Stimulated activated CD4-positive, alpha-beta T cell treated with anti-CD3 and anti-CD28 coated beads, Interleukin-12 subunit alpha, Interleukin-12 subunit beta, amount 100 ng/mL, for 24 hours (primary cell): Measurements from ENCODE around the gene COA6.
"Not testable (repeated sequence)": the region's sequence is repeated elsewhere in the genome, so short reads cannot be mapped to it uniquely, and the experiment has no call there.

Experiments
- DNase-seq, 2 experiments: peaks; one replicate each; pipeline ENCODE4 v3.0.0-alpha.2; 2020; ENCODE audit warnings: low read depth in 2 of 2

The COA6 gene

DNA sequence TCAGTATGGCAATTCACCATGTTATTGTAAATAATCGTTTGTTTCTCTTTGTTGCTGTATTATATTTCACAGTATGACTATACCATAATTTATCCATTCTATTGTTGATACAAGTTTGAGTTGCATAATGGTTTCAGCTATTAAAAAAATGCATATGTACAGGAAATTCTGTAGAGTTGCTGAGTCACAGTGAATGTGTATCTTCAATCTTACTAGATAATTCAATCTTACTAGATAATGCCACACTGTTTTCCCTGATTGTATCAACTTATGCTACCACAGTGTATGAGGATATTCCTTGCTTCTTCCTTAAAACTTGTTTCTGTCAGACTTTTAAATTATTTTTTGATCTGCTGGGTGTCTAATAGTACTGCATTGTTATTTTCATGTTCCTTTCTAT lies 3.5 kb upstream of the COA6 start:
- DNase-seq: no peak

GRCh38 chr1:234371414-234371813 lies 1.8 kb upstream of the COA6 start:
- DNase-seq: no peak

DNA sequence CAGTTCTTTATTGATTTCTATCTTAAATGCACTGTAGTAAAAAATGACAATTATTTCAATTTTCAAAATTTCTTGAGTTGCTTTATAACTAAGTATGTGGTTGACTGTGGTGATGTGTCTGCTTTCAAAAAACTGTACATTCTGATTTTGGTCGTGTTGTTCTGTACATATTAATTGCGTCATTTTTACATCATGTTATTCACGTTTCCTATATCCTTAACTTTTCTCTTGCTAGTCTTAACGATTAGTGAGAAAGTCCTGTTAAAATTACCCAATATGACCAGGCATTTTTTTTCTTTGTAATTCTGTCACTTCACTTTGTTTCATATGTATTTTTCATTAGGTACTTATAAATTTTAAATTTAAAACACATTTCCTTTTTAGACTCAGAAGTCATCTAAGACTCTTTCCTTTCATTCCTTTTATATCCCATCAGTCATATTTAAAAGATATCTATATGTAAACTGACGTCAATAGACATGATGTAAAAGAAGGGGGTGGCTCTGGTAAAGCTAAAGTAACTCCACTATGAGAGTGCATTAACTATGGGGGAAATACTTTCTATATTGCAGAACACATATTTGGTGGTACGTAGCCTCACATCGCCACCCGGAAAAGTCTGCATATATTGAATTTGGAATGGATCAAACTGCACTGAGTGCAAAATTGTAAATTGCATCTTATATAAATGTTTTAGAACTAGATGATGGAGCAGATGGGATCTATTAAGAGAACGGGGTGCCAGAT lies 1.1 kb upstream of the COA6 start:
- no peak for DNase-seq

GRCh38 chr1:234373959-234374254 lies 651 bp downstream of the COA6 start:
- no peak for DNase-seq

DNA sequence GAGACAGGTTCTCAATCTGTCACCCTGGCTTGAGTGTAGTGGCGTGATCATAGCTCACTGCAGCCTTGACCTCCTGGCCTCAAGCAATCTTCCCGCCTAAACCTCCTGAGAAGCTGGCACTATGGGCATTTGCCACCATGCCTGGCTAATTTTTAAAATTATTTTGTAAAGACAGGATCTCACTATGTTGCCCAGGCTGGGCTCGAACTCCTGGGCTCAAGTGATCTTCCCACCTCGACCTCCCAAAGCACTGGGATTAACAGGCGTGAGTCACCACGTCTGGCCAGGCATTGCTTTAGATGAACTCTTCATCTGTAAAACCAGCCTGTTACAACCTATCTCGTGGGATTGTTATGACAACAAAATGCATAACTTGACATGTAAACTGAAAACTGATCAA lies 2.4 kb downstream of the COA6 start:
- DNase-seq: no peak

- DNase-seq: not testable (repeated sequence)
These were observed 6.4 kb downstream of the COA6 start for GRCh38 chr1:234379591-234380109.

- no peak for DNase-seq
These were observed 8.7 kb downstream of the COA6 start for GRCh38 chr1:234381699-234382555.

GRCh38 chr1:234386122-234386521 lies 12.9 kb downstream of the COA6 start:
- no peak for DNase-seq

GRCh38 chr1:234388094-234388493 lies 14.8 kb downstream of the COA6 start:
- DNase-seq: no peak

DNA sequence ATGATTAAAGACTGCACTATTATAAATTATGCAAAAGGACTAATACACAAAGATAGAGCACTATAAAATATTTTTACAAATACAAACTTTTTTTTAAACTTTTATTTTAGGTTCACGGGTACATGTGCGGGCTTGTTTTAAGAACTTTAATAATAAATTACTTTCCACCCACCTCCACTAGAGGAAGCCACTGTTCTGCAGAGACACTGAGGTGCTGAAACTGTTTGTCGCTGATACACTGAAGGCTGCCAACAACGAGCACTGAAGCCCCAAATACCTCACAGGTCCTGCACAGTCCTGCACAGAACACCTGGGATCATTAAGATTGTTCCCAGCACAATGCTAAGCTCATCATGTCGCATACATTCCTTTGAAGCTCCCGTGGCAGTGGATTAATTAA lies 19.9 kb downstream of the COA6 start:
- no peak for DNase-seq

- DNase-seq: no peak
These were observed 22.0 kb downstream of the COA6 start for GRCh38 chr1:234395297-234395696.

DNA sequence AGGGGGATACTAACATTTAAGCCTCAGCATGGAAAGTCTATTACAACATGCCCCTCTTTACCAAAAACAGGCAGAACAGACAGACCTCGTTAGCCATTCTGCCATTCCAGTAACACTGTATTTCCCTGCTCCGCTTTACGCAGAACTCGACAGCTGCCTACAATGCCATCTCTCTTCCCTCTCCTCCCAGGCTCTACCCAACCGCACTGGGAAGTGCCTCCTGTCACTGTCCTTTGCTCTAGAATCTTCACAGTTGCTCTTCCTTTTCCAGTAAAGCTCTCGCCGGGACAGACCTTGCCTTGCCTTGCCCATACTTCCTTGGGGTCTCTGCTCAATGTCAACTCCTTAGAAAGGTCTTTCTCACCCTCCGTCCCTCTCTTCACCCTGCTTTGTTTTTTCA lies 22.8 kb downstream of the COA6 start:
- no peak for DNase-seq

- no peak for DNase-seq
These were observed 23.6 kb downstream of the COA6 start for GRCh38 chr1:234396871-234397270.

- no peak for DNase-seq
These were observed 24.5 kb downstream of the COA6 start for GRCh38 chr1:234397732-234398131.

DNA sequence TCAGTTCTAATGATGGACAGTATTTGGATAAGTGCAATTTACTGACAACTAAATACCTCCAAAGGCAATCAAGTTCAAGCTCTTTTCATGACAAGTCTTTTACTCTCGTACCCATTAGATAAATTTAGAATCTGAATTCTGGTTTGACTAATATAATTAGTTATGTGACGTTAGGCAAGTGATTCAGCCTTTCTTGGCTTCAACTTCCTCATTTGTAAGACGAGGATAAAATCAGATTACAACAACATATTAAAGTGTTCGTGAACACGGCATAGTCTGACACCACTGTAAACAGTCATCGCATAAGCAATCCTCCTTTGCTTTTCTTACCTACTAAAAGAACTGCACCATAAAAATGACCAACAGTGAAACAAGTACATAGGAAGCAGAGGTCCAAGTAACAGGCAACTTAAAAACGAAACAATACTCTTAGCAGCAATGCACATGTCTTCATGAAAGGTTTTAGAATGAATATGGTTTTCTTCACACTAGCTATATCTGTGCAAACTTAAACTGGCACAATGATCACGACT lies 25.7 kb downstream of the COA6 start:
- DNase-seq: no peak

DNA sequence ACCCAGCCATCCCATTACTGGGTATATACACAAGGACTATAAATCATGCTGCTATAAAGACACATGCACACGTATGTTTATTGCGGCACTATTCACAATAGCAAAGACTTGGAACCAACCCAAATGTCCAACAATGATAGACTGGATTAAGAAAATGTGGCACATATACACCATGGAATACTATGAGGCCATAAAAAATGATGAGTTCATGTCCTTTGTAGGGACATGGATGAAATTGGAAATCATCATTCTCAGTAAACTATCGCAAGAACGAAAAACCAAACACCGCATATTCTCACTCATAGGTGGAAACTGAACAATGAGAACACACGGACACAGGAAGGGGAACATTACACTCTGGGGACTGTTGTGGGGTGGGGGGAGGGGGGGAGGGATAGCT lies 26.3 kb downstream of the COA6 start:
- DNase-seq: not testable (repeated sequence)

- no peak for DNase-seq
These were observed 27.5 kb downstream of the COA6 start for GRCh38 chr1:234400773-234401172.

- DNase-seq: no peak
These were observed 28.4 kb downstream of the COA6 start for GRCh38 chr1:234401658-234402057.

DNA sequence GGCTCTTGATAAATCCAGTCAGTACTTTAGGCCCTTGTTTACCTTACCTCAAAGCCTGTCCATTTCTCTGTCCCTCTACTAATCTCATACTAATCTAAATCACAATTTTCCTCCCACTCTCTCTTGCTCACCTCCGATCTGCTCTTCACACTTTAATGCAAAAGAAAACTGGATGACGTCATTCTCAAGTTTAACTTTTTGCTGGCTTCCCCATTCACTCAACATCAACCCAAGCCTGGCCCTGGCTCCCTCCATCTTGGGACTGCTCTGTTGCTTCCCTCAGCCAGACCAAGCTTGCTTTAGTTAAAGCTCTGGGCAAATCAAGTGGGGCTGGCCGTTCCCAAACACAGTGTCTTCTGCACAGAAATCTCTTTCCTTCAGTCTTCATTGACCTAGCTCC lies 29.7 kb downstream of the COA6 start:
- no peak for DNase-seq

DNA sequence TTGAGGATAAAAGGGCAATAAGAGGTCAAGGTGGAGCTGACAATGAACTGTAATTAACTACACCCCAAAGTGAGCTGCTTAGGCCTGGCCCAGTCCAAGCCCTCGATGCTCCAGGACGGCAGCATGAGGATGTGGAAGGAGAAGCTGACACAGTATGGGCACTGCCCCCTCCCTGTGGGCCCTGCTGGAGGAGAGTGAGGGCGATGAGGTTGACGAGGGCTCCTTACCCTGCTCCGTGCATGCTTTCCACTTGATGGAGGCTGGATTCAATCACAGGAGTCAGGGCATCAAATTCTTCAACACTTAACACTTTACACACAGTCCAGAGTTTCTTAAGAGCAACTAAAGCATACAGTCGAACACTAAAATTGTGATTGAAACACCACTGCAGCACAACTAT lies 32.4 kb downstream of the COA6 start:
- no peak for DNase-seq

DNA sequence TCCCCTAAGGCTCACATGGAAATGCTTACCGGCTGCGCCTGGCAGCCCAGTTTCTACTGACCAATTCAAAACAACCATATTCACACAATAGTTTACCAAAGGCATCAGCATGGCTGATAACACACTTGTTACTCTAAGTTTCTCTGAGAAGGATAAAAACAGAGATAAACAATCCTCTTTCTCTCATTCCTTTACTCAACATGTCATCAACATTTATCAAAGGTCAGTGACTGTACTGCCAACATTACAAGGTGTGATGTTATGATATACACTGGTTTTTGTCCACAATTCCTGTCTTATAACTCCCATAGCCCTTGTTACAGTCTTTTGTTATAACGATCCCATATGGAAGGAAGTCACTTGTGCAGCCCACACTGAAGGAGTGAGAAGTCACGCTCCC lies 33.6 kb downstream of the COA6 start:
- no peak for DNase-seq

GRCh38 chr1:234408757-234409156 lies 35.5 kb downstream of the COA6 start:
- DNase-seq: peak; percentile 30 to 51

DNA sequence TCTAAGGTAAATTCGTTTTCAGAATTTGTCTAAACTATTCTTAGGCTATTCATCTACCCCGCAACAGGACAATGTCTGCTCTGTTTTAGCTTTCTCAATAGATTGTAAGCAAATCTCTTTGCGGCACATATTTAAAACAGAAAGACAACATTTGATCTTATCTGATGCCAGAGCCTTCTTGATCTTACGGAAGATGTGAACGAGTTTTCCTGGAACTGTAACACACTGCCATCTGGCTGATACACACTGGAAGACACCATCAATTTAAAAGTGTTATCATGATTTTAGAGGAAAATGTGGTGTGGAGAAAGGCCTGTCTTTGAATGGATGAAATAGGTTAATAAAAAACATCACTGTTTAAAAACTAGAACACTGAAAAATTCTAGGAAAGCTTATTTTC lies 36.1 kb downstream of the COA6 start:
- DNase-seq: no peak
